CD4-positive, alpha-beta T cell treated with Interleukin-15 for 4 hours (primary cell): ENCODE data around the gene LYZL2.
"Not testable (repeated sequence)": the region's sequence is repeated elsewhere in the genome, so short reads cannot be mapped to it uniquely, and the experiment has no call there.

Source experiments
- DNase-seq: peaks from one replicate; pipeline ENCODE4 v3.0.0-alpha.2; 2020; ENCODE audit warnings: low spot score

LYZL2 gene

DNA sequence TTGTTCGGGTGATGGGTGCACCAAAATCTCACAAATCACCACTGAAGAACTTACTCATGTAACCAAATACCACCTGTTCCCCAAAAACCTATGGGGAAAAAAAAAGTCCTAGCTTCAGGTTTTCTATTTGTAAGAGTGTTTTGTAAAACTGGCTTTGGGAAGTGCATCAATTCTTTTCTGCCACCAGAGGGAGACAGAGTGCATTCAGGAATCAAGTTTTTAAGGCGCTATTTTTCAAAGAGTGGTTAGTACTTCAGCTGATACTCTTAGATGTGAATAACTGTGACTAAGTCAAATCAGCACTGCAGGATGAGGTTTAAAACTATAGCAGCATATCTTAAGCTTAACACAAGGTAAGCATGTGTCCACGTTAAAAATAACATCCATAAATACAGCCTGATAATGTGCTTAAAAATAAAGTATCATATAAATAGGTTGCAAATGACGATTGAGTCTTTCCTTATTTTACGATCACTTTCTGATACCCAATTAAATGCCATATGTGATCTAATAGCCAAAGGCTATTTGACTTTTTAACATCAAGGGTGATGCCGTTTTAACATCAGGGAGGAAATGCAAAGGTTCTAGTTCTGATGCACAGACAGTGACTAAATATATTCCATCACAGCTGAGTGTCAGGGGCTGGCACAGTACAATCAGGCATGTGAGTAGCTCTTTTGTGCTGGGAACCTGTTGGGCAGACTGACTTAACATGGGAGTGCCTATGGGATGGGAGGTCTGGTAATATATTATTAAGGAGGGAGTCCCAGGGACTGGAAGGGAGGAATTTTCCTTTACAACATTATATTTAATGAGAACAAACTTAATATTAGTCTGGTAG, 10.6 kb upstream of the LYZL2 start:
- peak; percentile 56 for DNase-seq

- DNase-seq = no peak
Measured at GRCh38 chr10:30637881-30638467, 8.4 kb upstream of the LYZL2 start.

DNA sequence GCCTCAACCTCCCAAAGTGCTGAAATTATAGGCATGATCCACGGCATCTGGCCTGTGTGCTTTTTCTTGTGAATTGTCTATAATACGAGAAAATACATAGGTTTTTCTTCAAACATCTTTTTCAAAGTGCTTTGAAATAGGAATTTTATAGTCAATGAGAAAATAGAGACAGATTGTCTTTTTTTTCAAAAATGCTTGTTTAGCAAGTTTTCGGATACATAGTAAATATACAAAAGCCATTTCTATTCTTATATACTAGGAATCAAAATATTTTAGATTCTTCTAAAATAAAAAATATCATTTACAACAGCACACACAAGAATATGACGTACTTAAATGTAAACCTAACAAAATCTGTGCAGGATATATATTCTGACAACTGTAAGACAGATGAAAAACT, 1.6 kb upstream of the LYZL2 start:
- no peak for DNase-seq

- DNase-seq = no peak
Measured at GRCh38 chr10:30630571-30630970, 1.0 kb upstream of the LYZL2 start.

DNA sequence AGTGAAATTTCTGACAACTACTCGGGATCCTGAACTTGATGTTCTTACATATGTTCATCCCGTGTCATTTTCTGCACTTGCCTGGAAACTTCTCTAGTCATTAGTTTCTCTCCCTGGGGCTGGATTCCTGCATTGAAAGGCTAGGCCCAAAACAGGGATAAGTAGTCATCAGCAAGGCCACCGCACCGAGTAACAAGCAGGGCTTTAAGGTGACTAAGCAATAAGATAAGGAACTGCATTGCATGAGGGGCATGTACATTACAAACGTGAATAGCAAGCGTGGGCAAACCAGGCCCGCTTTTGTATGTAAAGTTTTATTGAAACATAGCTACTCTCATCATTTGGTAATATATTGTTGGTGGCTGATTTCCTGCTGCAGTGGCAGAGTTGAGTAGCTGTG, 977 bp downstream of the LYZL2 start:
- DNase-seq = not testable (repeated sequence)

DNA sequence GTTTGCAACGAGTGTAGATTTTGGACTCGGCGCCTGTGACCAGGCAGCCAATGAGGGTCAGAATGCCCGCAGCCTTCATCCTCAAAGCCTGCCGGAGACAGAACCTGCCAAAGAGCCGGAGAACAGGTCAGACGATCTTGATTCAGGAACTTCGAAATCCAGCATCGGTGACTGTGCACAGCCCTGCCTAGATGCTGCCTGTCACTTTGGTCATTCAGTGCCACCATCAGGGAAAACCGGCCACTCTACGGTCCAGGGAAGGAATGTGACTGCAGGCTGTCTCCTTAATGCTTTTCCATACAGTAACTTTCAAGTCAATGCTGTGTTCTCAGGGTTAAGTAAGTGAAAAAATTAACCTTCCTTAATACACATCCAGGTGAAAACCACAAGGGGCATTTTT, 2.7 kb downstream of the LYZL2 start:
- not testable (repeated sequence) for DNase-seq

DNA sequence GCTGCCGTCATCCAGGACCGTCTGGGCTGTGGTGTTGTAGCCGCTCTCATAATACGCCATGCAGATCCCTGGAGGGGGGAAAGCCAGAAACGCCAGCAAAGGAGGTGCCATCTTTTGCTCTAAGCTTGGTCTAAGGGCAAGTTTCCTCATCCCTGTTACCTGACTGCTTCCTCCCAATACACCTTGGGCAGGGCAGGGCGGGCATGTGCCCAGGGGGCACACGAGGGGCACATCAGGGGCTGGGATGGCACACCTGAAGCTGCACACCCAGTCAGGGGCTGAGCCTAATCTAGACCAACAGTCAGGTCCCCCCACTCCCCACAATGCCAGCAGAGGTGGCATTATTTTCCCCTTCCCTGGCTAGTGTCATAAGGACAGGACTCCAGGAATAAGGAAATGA, 3.4 kb downstream of the LYZL2 start:
- DNase-seq = not testable (repeated sequence)

GRCh38 chr10:30625080-30625479, 4.5 kb downstream of the LYZL2 start:
- DNase-seq = no peak

GRCh38 chr10:30619966-30620365, 9.6 kb downstream of the LYZL2 start:
- no peak for DNase-seq

GRCh38 chr10:30617070-30617469, 12.5 kb downstream of the LYZL2 start:
- no peak for DNase-seq

DNA sequence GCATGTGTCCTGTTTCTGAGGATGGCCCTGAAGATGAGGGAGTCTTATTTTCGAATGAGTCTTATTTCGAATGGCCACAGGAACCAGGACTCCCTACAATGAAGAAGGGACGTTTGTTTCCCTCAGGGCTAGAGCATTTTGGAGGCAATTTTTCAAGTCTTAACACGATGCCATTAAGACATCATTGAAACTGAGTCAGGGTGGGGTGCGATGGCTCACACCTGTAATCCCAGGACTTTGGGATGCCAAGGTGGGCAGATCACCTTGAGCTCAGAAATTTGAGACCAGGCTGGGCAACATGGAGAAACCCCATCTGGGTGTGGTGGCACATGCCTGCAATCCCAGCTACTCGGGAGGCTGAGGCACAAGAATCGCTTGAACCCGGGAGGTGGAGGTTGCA, 18.5 kb downstream of the LYZL2 start:
- not testable (repeated sequence) for DNase-seq

GRCh38 chr10:30607814-30608213, 21.7 kb downstream of the LYZL2 start:
- DNase-seq = no peak

- no peak for DNase-seq
Measured at GRCh38 chr10:30606313-30606712, 23.2 kb downstream of the LYZL2 start.

DNA sequence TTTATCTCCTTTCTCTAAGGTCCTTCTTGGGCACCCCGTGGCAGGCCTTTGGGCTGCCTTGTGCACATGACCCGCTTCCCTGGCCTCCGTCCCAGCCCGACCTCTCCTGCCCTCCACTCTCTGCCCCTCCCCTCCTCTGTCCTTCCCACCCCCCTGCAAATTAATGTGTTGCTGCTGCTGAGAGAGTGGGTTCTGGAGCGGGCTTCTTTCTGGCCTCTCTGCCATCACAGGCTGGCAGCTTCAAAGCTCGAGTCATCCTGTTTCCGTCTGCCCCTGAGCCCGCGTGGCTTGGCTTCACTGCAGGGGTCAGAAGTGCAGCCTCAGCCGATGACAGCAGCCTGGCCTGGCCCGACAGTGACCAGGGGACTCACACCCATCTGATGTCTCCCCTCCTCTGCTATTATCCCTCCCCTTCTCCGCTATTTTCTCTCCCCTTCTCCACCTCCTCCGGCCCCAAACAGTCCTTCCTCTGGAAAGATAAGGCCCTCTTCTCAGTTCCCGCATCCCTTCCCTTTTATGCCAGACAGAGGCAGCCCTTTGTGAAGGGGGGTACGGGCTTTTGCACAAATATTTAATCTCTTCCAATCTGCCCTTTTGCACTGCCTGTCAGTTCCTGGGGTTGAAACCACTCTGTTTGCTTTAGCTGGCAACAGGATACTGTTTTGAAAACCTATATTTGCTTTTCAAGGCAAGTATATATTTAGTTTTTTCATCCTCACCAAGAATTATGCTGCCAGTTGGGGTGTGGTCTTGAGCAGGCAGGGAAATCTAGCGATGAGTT, 24.0 kb downstream of the LYZL2 start:
- DNase-seq = not testable (repeated sequence)

- no peak for DNase-seq
Measured at GRCh38 chr10:30603589-30603988, 26.0 kb downstream of the LYZL2 start.

DNA sequence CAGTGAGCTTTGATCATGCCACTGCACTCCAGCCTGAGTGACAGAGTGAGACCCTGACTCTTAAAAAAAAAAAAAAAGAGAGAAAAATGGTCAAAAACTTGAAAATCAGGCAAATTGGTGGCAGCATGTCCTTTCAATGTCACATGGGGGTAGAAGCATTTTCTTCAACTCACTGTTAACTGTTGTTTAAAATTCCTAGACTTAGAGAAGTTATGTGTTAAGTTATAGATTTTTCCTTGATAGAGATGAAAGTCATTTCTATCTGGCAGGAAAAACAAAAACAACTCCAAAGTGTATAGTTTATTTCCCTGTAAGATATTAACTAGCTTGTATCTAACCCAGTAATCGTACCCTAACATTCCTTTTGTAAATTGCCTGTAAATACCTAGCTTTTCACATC, 26.8 kb downstream of the LYZL2 start:
- DNase-seq = no peak

DNA sequence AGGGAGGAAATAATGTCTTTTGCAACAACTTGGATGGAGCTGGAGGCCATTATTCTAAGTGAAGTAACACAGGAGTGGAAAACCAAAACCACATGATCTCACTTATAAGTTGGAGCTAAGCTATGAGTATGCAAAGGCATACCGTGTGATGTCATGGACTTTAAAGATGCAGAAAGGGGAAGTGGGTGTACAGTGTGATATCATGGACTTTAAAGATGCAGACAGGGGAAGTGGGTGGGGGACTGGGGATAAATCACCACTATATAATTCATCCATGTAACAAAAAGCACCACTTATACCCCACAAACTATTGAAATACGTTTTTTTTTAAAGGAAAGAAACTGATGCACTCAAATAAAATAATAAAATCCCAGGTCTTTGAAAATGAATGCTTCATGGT, 29.5 kb downstream of the LYZL2 start:
- DNase-seq = no peak

GRCh38 chr10:30598105-30598776, 31.3 kb downstream of the LYZL2 start:
- no peak for DNase-seq

DNA sequence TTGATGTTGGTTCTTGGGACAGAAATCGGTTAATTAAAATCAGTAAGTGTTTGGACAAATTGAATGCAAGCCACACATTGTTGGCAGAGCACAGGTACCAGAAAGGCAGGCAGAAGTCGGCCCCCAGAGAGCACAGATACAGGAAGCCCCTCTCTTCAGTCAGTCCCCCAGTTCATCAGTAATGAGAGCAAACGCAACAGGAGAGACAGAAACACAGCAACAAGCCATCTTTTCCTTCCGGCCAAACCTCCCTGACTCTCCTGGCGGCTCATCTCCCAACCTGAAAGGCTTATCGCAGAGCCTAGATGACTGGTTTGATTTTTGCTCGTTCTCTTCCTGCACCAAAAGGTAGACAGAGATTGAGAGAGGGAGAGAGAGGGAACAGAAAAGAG, 32.1 kb downstream of the LYZL2 start:
- not testable (repeated sequence) for DNase-seq

DNA sequence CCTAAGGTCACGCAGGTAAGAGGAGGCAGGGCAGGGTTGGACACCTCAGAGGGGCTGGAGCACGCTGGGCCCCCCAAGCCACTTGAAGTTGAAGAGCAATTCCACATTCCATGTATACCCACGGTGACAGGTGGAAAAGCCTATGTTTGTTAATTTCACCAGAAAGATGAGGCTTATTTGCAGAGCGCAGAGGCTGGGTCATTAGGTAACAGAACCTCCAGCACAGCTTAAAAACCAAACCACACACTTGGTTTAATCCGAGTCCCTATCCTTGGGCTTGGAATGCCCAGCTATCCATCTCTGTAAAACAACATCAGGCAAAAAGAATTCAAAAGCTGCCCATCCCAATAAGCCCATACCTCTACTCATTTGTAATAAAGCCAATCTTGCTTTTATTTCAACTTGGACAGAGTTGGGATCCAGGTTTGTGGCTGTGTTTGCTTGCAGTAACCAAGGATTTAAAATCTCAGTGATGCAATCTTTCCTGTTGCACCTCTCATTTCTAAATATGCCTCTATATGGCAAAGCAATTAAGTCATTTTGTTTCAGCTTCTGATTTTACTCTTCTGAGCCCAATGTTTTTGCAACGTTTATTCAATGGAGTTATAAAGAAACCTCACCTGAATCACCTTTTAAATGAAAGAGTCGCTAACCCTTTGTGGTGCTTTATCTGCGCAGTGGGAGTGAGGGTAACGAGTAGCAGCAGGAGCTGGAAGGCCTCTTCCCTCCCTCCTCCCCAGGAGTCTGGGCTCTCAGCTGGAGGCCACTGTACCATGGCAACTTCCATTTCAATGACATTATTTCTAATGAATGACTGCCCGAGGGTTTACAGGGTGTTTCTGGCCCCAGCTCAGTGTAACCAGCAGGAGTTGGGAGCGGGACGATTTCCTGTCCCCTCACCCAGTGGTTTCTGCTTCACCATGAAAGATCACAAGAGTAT, 32.8 kb downstream of the LYZL2 start:
- not testable (repeated sequence) for DNase-seq

DNA sequence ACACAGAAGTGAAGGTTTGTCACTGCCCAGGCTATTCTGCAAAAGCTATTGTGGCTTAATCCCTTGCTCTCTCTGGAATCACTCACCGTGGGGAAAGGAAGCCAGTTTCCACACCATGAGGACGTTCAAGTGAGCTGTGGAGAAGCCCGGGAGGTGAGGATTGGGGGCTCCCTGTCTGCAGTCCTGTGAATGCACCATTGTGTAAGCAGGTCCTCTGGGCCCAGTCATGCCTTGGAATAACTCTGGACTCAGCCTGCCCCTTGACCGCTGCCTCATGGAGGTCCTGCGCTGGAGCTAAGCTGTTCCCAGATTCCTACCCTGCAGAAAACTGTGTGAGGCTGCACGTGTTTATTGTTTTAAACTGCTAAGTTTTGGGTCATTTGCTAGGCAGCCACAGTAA, 33.5 kb downstream of the LYZL2 start:
- no peak for DNase-seq
